Measurements from ENCODE around the gene DTNBP1. TPM values are rescaled to one million over a fixed set of nuclear protein-coding genes. Genes with fewer than 3 reads are reported as not detected.
A peak's percentile ranks its signal among the peaks of the same experiment; 100 is the strongest.

Gene DTNBP1
- total RNA-seq, 1 experiment from 2014 or later, result 10.3 TPM

DNA sequence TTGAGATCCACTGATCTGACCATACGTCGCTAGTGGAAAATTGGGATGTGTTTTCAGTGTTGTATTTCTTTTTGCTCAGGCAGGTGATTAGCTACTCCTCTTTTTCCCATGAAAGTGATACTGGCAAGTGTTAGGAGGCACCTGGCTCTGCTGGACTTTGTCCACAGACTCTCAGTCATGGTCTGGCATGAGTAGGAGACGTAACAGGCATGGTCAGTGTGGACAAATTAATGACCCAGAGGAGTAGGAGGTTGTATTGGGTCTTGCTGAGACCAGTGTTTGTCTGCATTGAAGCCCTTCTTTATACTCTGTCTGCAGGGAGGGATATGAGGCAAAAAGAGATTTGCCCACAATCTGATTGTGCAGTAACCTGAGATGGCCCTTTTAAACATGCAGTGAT is 178.7 kb downstream of the DTNBP1 start:
- Histone ChIP-seq H3K9me3 (no peaks in the 10 kb centered on the region), H3K27me3 (no peaks in the 10 kb centered on the region), H3K4me3 (no peak overlapping the region), H3K36me3 (no peaks in the 10 kb centered on the region)
- DNase-seq, result no peak

DNA sequence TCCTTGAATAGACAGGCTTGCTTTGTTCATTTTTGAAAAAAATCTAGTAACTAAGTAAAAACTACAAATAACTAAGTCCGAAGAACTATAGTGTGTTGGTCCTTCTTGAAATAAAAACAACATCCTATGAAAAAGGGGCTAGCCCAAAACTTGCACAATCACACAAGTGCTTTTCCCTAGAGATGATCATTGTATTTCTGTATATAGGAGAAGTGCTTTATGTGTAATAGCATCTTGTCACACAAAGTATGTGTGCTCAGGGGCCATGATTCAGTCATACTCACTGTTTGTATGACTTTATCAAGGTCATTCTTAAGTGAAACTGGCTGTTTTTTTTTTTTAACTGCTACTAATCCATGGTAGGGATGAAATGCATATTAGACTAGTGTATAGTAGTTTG is 179.8 kb downstream of the DTNBP1 start:
- DNase-seq, result no peak
- Histone ChIP-seq H3K4me3 (no peak overlapping the region), H3K27me3 (no peaks in the 10 kb centered on the region), H3K9me3 (no peaks in the 10 kb centered on the region), H3K36me3 (no peaks in the 10 kb centered on the region)

GRCh38 chr6:15481390-15482291 is 181.2 kb downstream of the DTNBP1 start:
- Histone ChIP-seq H3K27me3 (no peaks in the 10 kb centered on the region), H3K36me3 (no peaks in the 10 kb centered on the region), H3K9me3 (no peaks in the 10 kb centered on the region), H3K4me3 (no peak overlapping the region)
- no peak for DNase-seq

DNA sequence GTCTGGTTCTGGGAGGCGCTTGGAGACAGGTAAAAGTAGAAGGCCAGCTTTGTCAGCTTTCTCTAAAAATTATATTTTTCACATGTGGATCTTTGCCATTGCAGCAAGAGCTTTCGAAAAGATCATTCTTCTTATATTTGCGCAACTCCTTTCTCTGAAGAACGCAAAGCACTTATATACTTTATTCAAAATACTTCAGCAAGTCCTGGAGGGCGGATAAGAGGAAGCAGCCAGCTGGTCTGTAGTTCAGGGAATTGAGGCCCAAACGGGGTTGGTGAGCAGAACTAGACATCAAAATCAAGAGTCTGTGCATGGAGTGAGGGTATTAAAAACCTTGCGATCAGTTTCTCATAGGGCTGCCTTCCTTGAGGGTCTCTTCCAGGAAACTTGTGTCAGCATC is 182.3 kb downstream of the DTNBP1 start:
- Histone ChIP-seq H3K9me3 (no peaks in the 10 kb centered on the region), H3K4me3 (no peak overlapping the region), H3K27me3 (no peaks in the 10 kb centered on the region), H3K36me3 (no peaks in the 10 kb centered on the region)
- DNase-seq, result no peak

GRCh38 chr6:15479761-15480160 is 183.1 kb downstream of the DTNBP1 start:
- no peaks in the 10 kb centered on the region for H3K27me3 ChIP-seq
- peak; percentile 46 for DNase-seq
- H3K36me3 ChIP-seq, result no peaks in the 10 kb centered on the region
- no peaks in the 10 kb centered on the region for H3K9me3 ChIP-seq
- no peak overlapping the region for H3K4me3 ChIP-seq

DNA sequence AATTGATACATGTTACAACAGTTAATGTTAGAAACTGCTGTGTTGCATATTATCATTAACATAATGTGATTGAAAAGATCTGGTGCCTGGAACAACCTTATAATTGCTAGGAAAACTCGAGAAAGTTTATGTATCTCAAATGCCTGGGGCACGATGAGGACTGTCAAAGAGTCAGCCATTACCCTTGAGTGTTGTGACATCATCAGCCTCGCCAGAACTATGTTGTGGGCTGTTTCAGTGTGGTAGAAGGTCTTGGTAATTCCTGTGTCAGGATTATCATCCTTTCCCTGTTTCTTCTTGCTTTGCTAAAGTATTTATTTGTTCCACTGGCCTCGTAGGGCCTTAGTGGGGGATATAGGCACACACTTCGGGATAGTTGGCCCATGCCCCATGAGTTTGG is 185.1 kb downstream of the DTNBP1 start:
- Histone ChIP-seq H3K9me3 (no peaks in the 10 kb centered on the region), H3K27me3 (no peaks in the 10 kb centered on the region), H3K36me3 (no peaks in the 10 kb centered on the region), H3K4me3 (no peak overlapping the region)
- DNase-seq, result no peak

DNA sequence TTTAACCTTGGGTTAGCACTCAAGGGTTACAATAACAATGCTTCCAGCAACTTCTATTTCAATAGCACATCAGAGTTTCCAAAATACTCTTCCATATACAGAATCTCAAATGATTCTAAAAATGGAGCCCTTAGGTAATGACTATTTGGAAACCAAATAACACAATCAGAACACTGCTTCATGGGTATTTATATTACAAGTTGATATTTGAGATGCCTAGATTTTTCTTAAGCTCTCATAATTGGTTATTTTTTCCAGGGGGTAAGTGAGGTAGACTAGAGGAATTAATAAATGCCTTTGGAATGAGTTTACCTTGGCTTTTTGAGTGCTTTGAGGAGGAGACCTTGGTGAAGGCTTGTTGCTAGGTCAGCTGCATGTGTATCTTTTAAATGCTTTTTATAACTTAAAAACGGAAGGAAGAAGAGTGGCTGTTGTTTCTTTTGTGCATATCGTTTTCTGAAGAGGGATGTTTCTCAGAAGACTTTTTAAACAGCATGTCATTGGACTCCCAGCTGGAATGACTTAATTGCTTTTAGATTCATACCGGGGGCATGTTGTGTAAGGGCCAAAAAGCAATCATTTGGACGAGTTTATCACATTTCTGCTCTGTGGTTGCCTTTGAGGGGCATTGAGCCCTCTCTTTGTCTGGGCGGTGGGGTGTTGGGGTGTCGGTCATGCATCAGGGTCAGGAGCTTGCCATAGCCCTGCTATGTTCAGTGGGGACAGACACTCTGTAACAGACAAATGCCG is 186.0 kb downstream of the DTNBP1 start:
- no peak for DNase-seq
- no peak overlapping the region for H3K4me3 ChIP-seq
- H3K27me3 ChIP-seq, result no peaks in the 10 kb centered on the region
- no peaks in the 10 kb centered on the region for H3K9me3 ChIP-seq
- no peaks in the 10 kb centered on the region for H3K36me3 ChIP-seq

DNA sequence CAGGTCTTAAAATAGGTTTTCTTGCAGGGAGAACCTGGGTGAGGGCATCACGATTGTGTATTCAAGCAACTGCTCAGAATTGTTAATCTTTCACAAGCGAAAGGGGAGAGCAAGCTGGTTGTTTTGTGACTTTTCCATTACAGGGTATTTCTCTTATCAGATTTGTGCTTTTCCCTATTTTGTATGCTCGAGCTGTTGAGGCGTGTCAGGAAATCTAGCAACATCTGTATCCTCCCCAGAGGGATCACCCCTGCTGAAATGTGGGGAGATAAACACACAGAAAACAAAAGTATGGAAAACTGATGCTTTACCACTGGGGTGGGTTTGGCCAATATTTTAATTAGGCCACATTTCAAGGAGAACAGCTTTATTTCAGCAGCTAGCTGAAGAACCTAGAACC is 187.0 kb downstream of the DTNBP1 start:
- no peaks in the 10 kb centered on the region for H3K36me3 ChIP-seq
- no peaks in the 10 kb centered on the region for H3K9me3 ChIP-seq
- DNase-seq, result no peak
- H3K27me3 ChIP-seq, result no peaks in the 10 kb centered on the region
- no peak overlapping the region for H3K4me3 ChIP-seq

DNA sequence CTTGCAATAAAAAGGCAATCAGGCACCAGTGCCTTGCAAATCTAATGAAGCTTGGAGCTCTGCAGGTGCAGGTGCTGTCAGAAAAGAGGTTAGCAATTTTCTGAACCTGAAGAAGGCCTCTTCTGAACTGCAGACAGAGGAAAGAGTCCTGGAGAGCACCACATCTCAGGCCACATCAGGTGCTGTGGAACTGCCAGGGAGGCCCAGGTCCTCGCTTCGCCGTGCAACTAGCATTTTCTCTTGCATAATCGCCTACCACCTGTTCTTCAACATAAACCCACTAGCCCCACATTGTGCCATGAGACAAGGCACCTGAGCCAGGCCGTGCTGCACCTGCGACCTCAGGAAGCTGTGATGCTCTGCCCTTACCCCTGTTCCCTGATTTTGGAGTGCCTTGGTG is 187.6 kb downstream of the DTNBP1 start:
- no peak overlapping the region for H3K4me3 ChIP-seq
- no peaks in the 10 kb centered on the region for H3K9me3 ChIP-seq
- H3K36me3 ChIP-seq, result no peaks in the 10 kb centered on the region
- no peak for DNase-seq
- H3K27me3 ChIP-seq, result no peaks in the 10 kb centered on the region

- Histone ChIP-seq H3K9me3 (no peaks in the 10 kb centered on the region), H3K27me3 (no peaks in the 10 kb centered on the region), H3K4me3 (no peak overlapping the region), H3K36me3 (no peaks in the 10 kb centered on the region)
- DNase-seq, result no peak
Observed at GRCh38 chr6:15474196-15474595, 188.6 kb downstream of the DTNBP1 start.

GRCh38 chr6:15473741-15474161 is 189.1 kb downstream of the DTNBP1 start:
- Histone ChIP-seq H3K27me3 (no peaks in the 10 kb centered on the region), H3K36me3 (no peaks in the 10 kb centered on the region), H3K4me3 (no peak overlapping the region), H3K9me3 (no peaks in the 10 kb centered on the region)
- no peak for DNase-seq

DNA sequence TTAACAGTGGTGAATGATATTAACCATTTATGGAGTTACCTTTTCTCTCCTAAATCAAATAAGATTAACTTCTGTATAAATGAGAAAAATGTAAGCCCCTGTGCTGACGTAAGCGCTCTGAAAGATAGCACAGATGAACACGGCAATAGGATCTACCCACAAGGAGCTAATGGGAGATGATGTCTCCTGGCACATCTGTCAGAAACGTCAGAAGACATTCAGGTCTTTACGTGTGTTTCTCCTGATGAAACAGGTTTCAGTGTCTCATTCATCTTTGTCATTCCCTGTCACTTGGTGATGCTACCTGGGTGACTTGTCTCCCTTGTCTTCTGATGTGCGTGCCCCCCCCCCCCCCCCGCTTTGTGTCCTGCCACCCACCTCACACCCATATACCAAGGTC is 189.7 kb downstream of the DTNBP1 start:
- DNase-seq, result no peak
- H3K27me3 ChIP-seq, result no peaks in the 10 kb centered on the region
- no peaks in the 10 kb centered on the region for H3K36me3 ChIP-seq
- H3K9me3 ChIP-seq, result no peaks in the 10 kb centered on the region
- H3K4me3 ChIP-seq, result no peak overlapping the region
